ENCODE data around the gene DHX16. TPM values are rescaled to one million over a fixed set of nuclear protein-coding genes. Genes with fewer than 3 reads are reported as not detected.
A peak's percentile ranks its signal among the peaks of the same experiment; 100 is the strongest.

The DHX16 gene
- total RNA-seq, 1 donor from 2014 or later = 38.5 TPM

- no peak for DNase-seq (ENCODE audit: low spot score)
- peaks cover 22% of the 10 kb centered on the region for H3K4me1 Mint-ChIP-seq (ENCODE audit: unreplicated experiment)
- H3K4me3 Mint-ChIP-seq (ENCODE audit: unreplicated experiment) = peak overlapping the region; percentile 61
- peaks cover 11% of the 10 kb centered on the region for H3K27me3 Mint-ChIP-seq (ENCODE audit: unreplicated experiment)
- peaks cover 60% of the 10 kb centered on the region for H3K36me3 Mint-ChIP-seq (ENCODE audit: low read depth, unreplicated experiment)
- TF ChIP-seq, protein P1, sequence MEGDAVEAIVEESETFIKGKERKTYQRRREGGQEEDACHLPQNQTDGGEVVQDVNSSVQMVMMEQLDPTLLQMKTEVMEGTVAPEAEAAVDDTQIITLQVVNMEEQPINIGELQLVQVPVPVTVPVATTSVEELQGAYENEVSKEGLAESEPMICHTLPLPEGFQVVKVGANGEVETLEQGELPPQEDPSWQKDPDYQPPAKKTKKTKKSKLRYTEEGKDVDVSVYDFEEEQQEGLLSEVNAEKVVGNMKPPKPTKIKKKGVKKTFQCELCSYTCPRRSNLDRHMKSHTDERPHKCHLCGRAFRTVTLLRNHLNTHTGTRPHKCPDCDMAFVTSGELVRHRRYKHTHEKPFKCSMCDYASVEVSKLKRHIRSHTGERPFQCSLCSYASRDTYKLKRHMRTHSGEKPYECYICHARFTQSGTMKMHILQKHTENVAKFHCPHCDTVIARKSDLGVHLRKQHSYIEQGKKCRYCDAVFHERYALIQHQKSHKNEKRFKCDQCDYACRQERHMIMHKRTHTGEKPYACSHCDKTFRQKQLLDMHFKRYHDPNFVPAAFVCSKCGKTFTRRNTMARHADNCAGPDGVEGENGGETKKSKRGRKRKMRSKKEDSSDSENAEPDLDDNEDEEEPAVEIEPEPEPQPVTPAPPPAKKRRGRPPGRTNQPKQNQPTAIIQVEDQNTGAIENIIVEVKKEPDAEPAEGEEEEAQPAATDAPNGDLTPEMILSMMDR (IDR thresholded peaks at IDR 0.05; ENCODE audit: unreplicated experiment) = no peak
- peak overlapping the region; percentile 89 for H3K27ac Mint-ChIP-seq (ENCODE audit: unreplicated experiment)
- no peaks in the 10 kb centered on the region for H3K9me3 Mint-ChIP-seq (ENCODE audit: unreplicated experiment)
Observed at GRCh38 chr6:30657454-30657853, 15.4 kb downstream of the DHX16 start.

DNA sequence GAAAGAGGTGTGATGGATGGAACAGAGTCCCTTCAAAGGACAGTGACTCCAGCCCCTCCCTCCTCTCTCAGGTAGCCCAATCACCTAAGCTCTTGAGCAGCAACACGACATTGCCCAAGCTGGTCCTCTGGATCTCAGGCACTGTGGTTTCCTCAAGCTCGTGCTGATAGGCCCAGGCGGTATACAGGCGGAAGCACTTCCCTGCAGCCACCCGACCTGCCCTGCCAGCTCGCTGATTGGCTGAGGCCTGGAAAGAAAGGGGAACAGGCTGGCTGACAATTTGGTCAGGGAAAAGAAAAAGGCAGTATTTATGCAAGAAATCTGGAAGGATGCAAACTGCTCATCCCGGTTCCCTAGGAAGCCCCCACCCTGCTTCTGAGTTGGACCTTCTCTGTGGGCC lies 16.3 kb downstream of the DHX16 start:
- H3K4me3 Mint-ChIP-seq (ENCODE audit: unreplicated experiment) = no peak overlapping the region
- peaks cover 9% of the 10 kb centered on the region for H3K27me3 Mint-ChIP-seq (ENCODE audit: unreplicated experiment)
- H3K4me1 Mint-ChIP-seq (ENCODE audit: unreplicated experiment) = peaks cover 22% of the 10 kb centered on the region
- TF ChIP-seq, protein P1 (IDR thresholded peaks at IDR 0.05; ENCODE audit: unreplicated experiment) = no peak
- no peaks in the 10 kb centered on the region for H3K9me3 Mint-ChIP-seq (ENCODE audit: unreplicated experiment)
- no peak overlapping the region for H3K27ac Mint-ChIP-seq (ENCODE audit: unreplicated experiment)
- peaks cover 58% of the 10 kb centered on the region for H3K36me3 Mint-ChIP-seq (ENCODE audit: low read depth, unreplicated experiment)
- no peak for DNase-seq (ENCODE audit: low spot score)

- Mint-ChIP-seq H3K4me3 (ENCODE audit: unreplicated experiment) (peak overlapping the region; percentile 14), H3K27me3 (ENCODE audit: unreplicated experiment) (peaks cover 9% of the 10 kb centered on the region), H3K9me3 (ENCODE audit: unreplicated experiment) (no peaks in the 10 kb centered on the region), H3K36me3 (ENCODE audit: low read depth, unreplicated experiment) (peaks cover 56% of the 10 kb centered on the region), H3K4me1 (ENCODE audit: unreplicated experiment) (peaks cover 22% of the 10 kb centered on the region), H3K27ac (ENCODE audit: unreplicated experiment) (peak overlapping the region; percentile 20)
- TF ChIP-seq, protein P1 (IDR thresholded peaks at IDR 0.05; ENCODE audit: unreplicated experiment) = no peak
- no peak for DNase-seq (ENCODE audit: low spot score)
Observed at GRCh38 chr6:30655743-30656094, 17.1 kb downstream of the DHX16 start.

GRCh38 chr6:30654798-30655742 lies 17.7 kb downstream of the DHX16 start:
- no peak for DNase-seq (ENCODE audit: low spot score)
- Mint-ChIP-seq H3K27me3 (ENCODE audit: unreplicated experiment) (peaks cover 8% of the 10 kb centered on the region), H3K4me1 (ENCODE audit: unreplicated experiment) (peaks cover 22% of the 10 kb centered on the region), H3K36me3 (ENCODE audit: low read depth, unreplicated experiment) (peaks cover 53% of the 10 kb centered on the region), H3K9me3 (ENCODE audit: unreplicated experiment) (no peaks in the 10 kb centered on the region), H3K4me3 (ENCODE audit: unreplicated experiment) (peak overlapping the region; percentile 75), H3K27ac (ENCODE audit: unreplicated experiment) (peak overlapping the region; percentile 48)
- TF ChIP-seq, protein P1 (IDR thresholded peaks at IDR 0.05; ENCODE audit: unreplicated experiment) = no peak

DNA sequence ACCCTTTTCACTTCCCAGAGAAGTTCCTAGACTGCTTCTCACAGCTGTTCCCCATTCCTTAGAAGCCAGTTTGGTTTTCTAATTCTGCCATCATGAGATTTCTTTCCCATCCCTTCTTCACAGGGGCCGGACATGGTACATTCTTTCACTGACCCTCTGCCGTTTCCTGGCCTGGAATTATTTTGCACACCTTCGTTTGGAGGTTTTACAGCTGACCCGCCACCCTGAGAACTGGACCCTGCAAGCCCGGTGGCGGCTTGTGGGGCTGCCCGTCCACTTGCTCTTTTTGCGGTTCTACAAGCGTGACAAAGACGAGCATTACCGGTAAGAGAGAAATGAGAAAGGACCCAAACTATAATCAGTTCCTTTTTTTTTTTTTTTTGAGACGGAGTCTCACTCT lies 21.7 kb downstream of the DHX16 start:
- H3K9me3 Mint-ChIP-seq (ENCODE audit: unreplicated experiment) = no peaks in the 10 kb centered on the region
- DNase-seq (ENCODE audit: low spot score) = no peak
- TF ChIP-seq, protein P1 (IDR thresholded peaks at IDR 0.05; ENCODE audit: unreplicated experiment) = no peak
- H3K27me3 Mint-ChIP-seq (ENCODE audit: unreplicated experiment) = peaks cover 1% of the 10 kb centered on the region
- peaks cover 19% of the 10 kb centered on the region for H3K4me1 Mint-ChIP-seq (ENCODE audit: unreplicated experiment)
- no peak overlapping the region for H3K27ac Mint-ChIP-seq (ENCODE audit: unreplicated experiment)
- no peak overlapping the region for H3K4me3 Mint-ChIP-seq (ENCODE audit: unreplicated experiment)
- H3K36me3 Mint-ChIP-seq (ENCODE audit: low read depth, unreplicated experiment) = peaks cover 38% of the 10 kb centered on the region

Measured in endothelial cell (in vitro differentiated cells).